Aorta (tissue), 5 donors: ENCODE data around the gene RBPJ. TPM values are rescaled to one million over a fixed set of nuclear protein-coding genes. Genes with fewer than 3 reads are reported as not detected.

ENCODE experiments used
- ATAC-seq: fragments of 200-7000 bp; cut with Tn5 transposase; one replicate; pipeline ENCODE4 v1.9.1; 2022; ENCODE audit warnings: moderate library complexity; ENCODE audit not compliant: low FRiP score
- DNase-seq, 2 donors: peaks; one replicate each; pipeline ENCODE4 v3.0.0-alpha.2; 2020
- H3K27ac ChIP-seq, 2 donors: one replicate each; pipeline ENCODE4 v1.5.1; 2013; ENCODE audit warnings: low read length in 2 of 2, mild to moderate bottlenecking in 2 of 2, moderate library complexity in 2 of 2, control low read depth in 1 of 2, inconsistent platforms in 1 of 2, low read depth in 1 of 2
- H3K27me3 ChIP-seq, 2 donors: one replicate each; pipeline ENCODE4 v1.6.1; 2013; ENCODE audit warnings: control low read depth in 1 of 2, low read length in 1 of 2, mild to moderate bottlenecking in 1 of 2, moderate library complexity in 1 of 2; ENCODE audit not compliant: insufficient read depth in 2 of 2, control insufficient read depth in 1 of 2
- H3K36me3 ChIP-seq, 2 donors: one replicate each; pipeline ENCODE4 v1.6.1; 2013; ENCODE audit warnings: control low read depth in 1 of 2, low read length in 1 of 2, mild to moderate bottlenecking in 1 of 2; ENCODE audit not compliant: insufficient read depth in 2 of 2, control insufficient read depth in 1 of 2
- H3K4me1 ChIP-seq, 2 donors: one replicate each; pipeline ENCODE4 v1.6.1; 2013; ENCODE audit warnings: low read length in 2 of 2, control low read depth in 1 of 2, mild to moderate bottlenecking in 1 of 2, moderate library complexity in 1 of 2; ENCODE audit not compliant: insufficient read depth in 2 of 2, control insufficient read depth in 1 of 2
- H3K4me3 ChIP-seq, 2 donors: one replicate each; pipeline ENCODE4 v1.5.1; 2013; ENCODE audit warnings: low read length in 2 of 2, control low read depth in 1 of 2, mild to moderate bottlenecking in 1 of 2
- H3K9me3 ChIP-seq: one replicate; pipeline ENCODE4 v1.6.1; 2013; ENCODE audit warnings: mild to moderate bottlenecking, low read length; ENCODE audit not compliant: control insufficient read depth
- WGBS, 2 donors: extraction: QIAGEN DNeasy Blood & Tissue Kit; methylation state at CpG; one replicate each; pipeline ENCODE4 v1.1.7; 2013; 5-methylcytosine and 5-hydroxymethylcytosine counted together
- intact Hi-C, 2 donors: fragments of 100-400 bp; cut with DNase I; formaldehyde crosslinking; loops; one replicate each; pipeline versions ENCODE4 v1.14.2 to v1.15.0; 2022
- polyA plus RNA-seq, 2 donors: library from polyadenylated mRNA; stranded (reverse); fragments of 200-250 nt; gene quantifications; one replicate each; pipeline ENCODE4 v1.2.3, GENCODE V29; 2013
- total RNA-seq, 2 donors: library from RNA; stranded (reverse); fragmentation: NEBNext Ultra II Directional; extraction: Animal tissue kit (Norgen Biotek cat#: 25700); gene quantifications; one replicate each; pipeline ENCODE4 v1.2.1, GENCODE V29; 2021
- donor health status: healthy with polysubstance abuse.
- donor health status: Bipolar disorder and iron deficiency.
- donor health status: DM: no; HTN: no; CAD: no.
- donor health status: DM: no; HTN: no; CAD: no.
- donor health status: DM: yes; HTN: yes; CAD: no.

RBPJ gene
- total and polyA plus RNA-seq, 4 donors, result 24.9 to 162 (median 57.4) TPM

GRCh38 chr4:26467724-26468123 is 146.9 kb downstream of the RBPJ start:
- Histone ChIP-seq H3K36me3 (no peaks in the 10 kb centered on the region), H3K9me3 (peaks cover 4% of the 10 kb centered on the region), H3K27me3 (no peaks in the 10 kb centered on the region), H3K27ac (no peak overlapping the region), H3K4me1 (no peaks in the 10 kb centered on the region), H3K4me3 (no peak overlapping the region)
- WGBS, 2 donors, result 81 to 84% methylated on average over 1 of the region's 1 CpG
- ATAC-seq (no peak), DNase-seq (no peak)
- intact Hi-C loops, result no loop called here

- intact Hi-C loops, result no loop called here
- H3K4me1 ChIP-seq, result no peaks in the 10 kb centered on the region
- no peaks in the 10 kb centered on the region for H3K27me3 ChIP-seq
- 67 to 69% methylated on average over 9 of the region's 9 CpGs for WGBS, 2 donors
- no peak overlapping the region for H3K4me3 ChIP-seq
- peaks cover 4% of the 10 kb centered on the region for H3K9me3 ChIP-seq
- H3K27ac ChIP-seq, result no peak overlapping the region
- no peaks in the 10 kb centered on the region for H3K36me3 ChIP-seq
- ATAC-seq (no peak), DNase-seq (no peak)
Measured at GRCh38 chr4:26468283-26468949, 147.6 kb downstream of the RBPJ start.

- DNase-seq (no peak), ATAC-seq (no peak)
- WGBS, 2 donors, result 68 to 71% methylated on average over 4 of the region's 4 CpGs
- H3K9me3 ChIP-seq, result peaks cover 4% of the 10 kb centered on the region
- H3K36me3 ChIP-seq, result no peaks in the 10 kb centered on the region
- intact Hi-C loops, result no loop called here
- no peak overlapping the region for H3K27ac ChIP-seq
- H3K27me3 ChIP-seq, result no peaks in the 10 kb centered on the region
- H3K4me3 ChIP-seq, result no peak overlapping the region
- no peaks in the 10 kb centered on the region for H3K4me1 ChIP-seq
Measured at GRCh38 chr4:26468977-26469376, 148.2 kb downstream of the RBPJ start.

GRCh38 chr4:26471890-26472289 is 151.1 kb downstream of the RBPJ start:
- Histone ChIP-seq H3K9me3 (peaks cover 4% of the 10 kb centered on the region), H3K4me3 (no peak overlapping the region), H3K36me3 (no peaks in the 10 kb centered on the region), H3K4me1 (no peaks in the 10 kb centered on the region), H3K27me3 (no peaks in the 10 kb centered on the region), H3K27ac (no peak overlapping the region)
- DNase-seq (no peak), ATAC-seq (no peak)
- WGBS, 2 donors, result 75 to 81% methylated on average over 1 of the region's 1 CpG
- intact Hi-C loops, result no loop called here

- ATAC-seq (no peak), DNase-seq (no peak)
- 76 to 90% methylated on average over 8 of the region's 8 CpGs for WGBS, 2 donors
- no peaks in the 10 kb centered on the region for H3K36me3 ChIP-seq
- no peaks in the 10 kb centered on the region for H3K27me3 ChIP-seq
- H3K27ac ChIP-seq, result no peak overlapping the region
- no peaks in the 10 kb centered on the region for H3K4me1 ChIP-seq
- peaks cover 4% of the 10 kb centered on the region for H3K9me3 ChIP-seq
- intact Hi-C loops, result no loop called here
- no peak overlapping the region for H3K4me3 ChIP-seq
Measured at GRCh38 chr4:26473893-26474292, 153.1 kb downstream of the RBPJ start.

GRCh38 chr4:26474551-26474950 is 153.7 kb downstream of the RBPJ start:
- Histone ChIP-seq H3K27ac (no peak overlapping the region), H3K4me1 (no peaks in the 10 kb centered on the region), H3K36me3 (no peaks in the 10 kb centered on the region), H3K27me3 (no peaks in the 10 kb centered on the region), H3K4me3 (no peak overlapping the region), H3K9me3 (no peaks in the 10 kb centered on the region)
- WGBS, 2 donors, result 52 to 57% methylated on average over 3 of the region's 3 CpGs
- intact Hi-C loops, result no loop called here
- no peak for ATAC-seq
- no peak for DNase-seq

- DNase-seq, result no peak
- 81 to 89% methylated on average over 8 of the region's 8 CpGs for WGBS, 2 donors
- no peak overlapping the region for H3K4me3 ChIP-seq
- intact Hi-C loops, result no loop called here
- H3K27me3 ChIP-seq, result no peaks in the 10 kb centered on the region
- no peaks in the 10 kb centered on the region for H3K36me3 ChIP-seq
- ATAC-seq, result no peak
- no peaks in the 10 kb centered on the region for H3K4me1 ChIP-seq
- H3K9me3 ChIP-seq, result no peaks in the 10 kb centered on the region
- H3K27ac ChIP-seq, result no peak overlapping the region
Measured at GRCh38 chr4:26475716-26476115, 154.9 kb downstream of the RBPJ start.

- intact Hi-C loops, result no loop called here
Measured at GRCh38 chr4:26476545-26476944, 155.7 kb downstream of the RBPJ start.

GRCh38 chr4:26478330-26478729 is 157.5 kb downstream of the RBPJ start:
- H3K9me3 ChIP-seq, result no peaks in the 10 kb centered on the region
- 76 to 88% methylated on average over 13 of the region's 13 CpGs for WGBS, 2 donors
- no peak for DNase-seq
- intact Hi-C loops, result no loop called here
- H3K27me3 ChIP-seq, result no peaks in the 10 kb centered on the region
- no peak overlapping the region for H3K4me3 ChIP-seq
- no peak for ATAC-seq
- no peaks in the 10 kb centered on the region for H3K36me3 ChIP-seq
- H3K27ac ChIP-seq, result no peak overlapping the region
- no peaks in the 10 kb centered on the region for H3K4me1 ChIP-seq

More at GRCh38 chr4:26476545-26476944, 155.7 kb downstream of the RBPJ start:
- Histone ChIP-seq H3K27me3 (no peaks in the 10 kb centered on the region), H3K4me1 (no peaks in the 10 kb centered on the region), H3K36me3 (no peaks in the 10 kb centered on the region), H3K9me3 (no peaks in the 10 kb centered on the region), H3K4me3 (no peak overlapping the region), H3K27ac (no peak overlapping the region)
- 59 to 65% methylated on average over 5 of the region's 5 CpGs for WGBS, 2 donors
- ATAC-seq (no peak), DNase-seq (no peak)
